ENCODE measurements around the gene CLEC2L.
A peak's percentile ranks its signal among the peaks of the same experiment; 100 is the strongest.

Gene CLEC2L

DNA sequence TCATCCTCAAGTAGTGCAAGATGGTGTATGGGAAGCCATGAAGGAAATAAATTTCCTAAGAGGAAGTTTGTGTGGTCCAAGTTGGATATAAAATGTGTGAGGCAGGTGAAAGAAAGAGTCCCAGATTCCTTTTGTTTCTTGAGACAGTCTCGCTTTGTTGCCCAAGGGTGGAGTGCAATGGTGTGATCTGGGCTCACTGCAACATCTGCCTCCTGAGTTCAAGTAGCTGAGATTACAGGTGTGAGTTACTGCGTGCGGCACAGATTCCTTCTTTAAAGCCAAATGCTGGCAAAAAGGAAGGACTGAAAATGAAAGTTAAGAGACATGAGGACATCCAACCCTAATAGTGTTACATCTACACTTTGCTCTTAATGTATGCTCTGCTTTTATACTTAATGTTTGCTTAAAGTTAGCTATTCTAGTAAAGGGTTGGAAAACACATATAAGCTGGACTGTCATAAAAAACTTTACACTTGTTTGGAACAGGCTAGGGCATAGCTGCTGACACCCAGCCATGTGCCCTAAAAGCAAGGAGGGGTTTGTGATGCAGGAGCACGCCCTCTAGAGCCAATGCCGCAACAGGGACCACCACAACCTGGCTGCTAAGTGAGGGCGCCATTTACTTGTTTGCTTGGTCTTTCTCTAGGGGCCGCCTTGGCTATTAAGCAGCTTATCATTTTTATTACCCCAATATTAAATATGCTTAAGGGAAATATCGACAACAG lies 34.5 kb downstream of the CLEC2L start:
- DNase-seq (ENCODE audit: low spot score) = no peak

DNA sequence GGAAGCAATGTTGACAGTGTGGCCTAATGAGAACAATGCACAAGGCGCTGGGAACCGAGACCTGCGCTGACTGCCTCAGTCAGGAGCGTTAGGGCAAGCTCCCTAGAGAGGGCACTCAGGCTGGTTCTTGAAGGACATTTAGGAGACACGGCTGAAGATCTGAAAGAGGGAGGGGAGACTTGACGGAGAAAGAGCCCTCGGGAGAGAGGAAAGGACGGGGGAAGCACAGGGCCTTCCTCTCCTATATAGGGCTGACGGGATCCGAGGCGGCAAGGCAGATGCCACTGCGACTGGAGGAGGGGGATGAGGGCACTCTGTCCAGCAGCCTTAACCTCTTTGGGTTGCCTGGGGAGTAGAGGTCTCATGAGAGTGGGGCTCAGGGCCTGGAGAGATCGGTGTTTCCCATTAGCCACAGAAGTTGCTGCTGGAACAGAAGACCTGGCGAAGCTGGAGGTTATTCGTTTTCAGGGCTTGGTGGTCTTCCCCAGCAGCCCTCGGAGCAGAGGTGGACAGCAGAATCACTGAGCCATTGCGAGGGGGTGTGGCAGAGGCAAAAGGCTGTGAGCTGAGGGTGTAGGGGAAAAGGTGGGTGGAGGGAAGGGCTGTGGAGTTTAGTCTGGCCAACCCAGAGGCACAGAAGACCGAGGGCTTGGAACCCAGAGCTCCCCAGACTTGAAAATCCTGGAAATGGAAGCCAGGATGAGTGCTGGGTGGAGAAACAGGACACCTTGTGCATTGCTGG lies 36.0 kb downstream of the CLEC2L start:
- DNase-seq (ENCODE audit: low spot score) = no peak

DNA sequence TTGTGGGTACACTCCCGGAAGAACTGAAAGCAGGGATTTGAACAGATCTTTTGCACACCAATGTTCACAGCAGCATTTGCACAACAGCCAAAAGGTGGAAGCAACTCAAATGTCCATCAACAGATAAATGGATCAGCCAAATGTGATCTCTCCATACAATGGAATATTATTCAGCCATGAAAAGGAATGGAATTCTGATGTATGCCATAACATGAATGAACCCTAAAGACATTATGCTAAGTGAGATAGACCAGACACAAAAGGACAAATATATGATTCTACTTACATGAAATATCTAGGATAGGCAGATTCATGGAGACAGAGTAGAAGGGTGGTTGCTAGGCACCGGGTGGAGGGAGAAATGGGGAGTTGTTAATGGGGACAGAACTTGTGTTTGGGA lies 36.7 kb downstream of the CLEC2L start:
- DNase-seq (ENCODE audit: low spot score) = no peak

DNA sequence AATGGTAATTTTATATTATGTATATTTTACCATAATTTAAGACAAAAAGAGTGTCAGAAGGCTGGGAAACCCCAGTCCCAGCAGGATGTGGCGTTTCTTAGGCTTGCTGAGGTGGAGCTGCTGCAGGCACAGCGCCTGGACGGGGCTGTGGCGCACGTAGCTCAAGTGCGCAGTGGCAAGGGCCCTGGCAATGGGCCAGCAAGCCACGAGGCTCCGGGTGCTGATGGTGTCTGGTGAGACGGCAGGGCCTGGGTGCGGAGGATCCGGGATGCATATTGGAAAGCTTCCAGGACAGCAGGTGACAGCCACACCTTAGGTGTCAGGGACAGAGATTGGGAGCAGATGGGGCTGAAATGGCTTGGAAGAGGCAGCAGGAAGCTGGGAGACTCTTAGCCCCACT lies 37.2 kb downstream of the CLEC2L start:
- DNase-seq (ENCODE audit: low spot score) = no peak

DNA sequence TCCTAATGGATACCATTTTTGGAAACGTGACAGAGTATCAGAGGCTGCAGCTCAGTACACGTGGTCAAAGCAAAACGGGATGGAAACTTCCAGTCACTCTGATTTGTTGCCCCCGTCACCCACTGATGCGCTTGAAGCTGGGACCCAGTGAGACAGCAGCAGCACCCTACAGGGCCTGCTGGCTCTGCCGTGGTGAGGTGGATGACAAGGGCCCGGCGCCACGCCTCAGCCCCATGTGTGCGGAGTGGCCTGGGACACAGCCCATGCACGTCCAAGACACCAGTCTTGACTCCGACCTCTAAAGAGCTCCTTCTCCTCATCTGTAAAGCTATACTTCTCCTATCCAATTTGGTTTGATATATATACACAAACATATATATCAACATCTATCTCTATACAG lies 39.0 kb downstream of the CLEC2L start:
- DNase-seq (ENCODE audit: low spot score) = no peak

DNA sequence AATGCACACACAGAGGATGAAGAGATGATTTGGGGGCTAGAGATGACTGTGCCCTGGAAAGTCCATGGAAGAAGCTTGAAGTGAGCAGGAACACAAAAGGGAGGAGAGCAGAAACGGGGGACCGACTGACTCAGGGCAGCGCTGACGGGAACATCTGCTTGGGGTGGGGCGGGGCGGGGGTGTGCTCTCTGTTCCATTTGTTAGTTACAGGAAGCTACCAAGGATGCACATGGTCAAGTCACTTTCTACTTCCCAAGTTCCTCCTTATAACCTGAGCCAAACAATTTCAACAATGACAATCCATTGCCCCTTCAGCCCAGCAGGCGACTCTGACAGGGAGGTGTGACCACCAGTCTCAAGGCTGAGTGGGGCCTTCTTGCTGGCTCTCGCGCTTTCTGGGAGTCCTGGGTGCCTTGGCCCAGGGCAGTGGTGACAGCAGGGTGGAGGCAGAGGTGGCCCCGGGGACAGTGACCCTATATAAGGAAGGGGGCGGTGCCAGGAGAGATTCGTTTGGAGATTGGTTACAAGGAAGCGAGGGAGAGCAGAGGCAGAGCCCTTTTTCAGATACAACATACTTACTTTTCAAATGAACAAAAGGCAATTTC lies 39.6 kb downstream of the CLEC2L start:
- DNase-seq (ENCODE audit: low spot score) = no peak

DNA sequence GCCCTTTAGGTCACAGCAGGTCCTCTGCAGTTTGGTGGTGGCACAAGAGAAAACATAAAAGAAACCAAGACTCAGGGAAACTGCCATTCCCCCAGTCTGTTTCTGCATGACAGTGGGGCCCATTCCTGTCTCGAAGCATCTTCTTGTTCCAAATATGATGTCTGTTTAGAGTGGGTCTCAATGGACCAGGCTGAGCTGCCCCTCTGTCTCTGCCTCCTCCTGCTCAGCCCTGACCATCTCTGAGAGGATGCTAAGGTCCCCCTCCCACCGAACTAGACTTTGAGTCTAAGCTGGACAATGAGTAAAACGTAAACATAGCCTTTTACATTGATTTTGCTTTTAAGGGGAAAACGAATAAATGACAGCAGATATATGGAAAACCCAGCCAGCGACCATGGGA lies 40.4 kb downstream of the CLEC2L start:
- no peak for DNase-seq (ENCODE audit: low spot score)

DNA sequence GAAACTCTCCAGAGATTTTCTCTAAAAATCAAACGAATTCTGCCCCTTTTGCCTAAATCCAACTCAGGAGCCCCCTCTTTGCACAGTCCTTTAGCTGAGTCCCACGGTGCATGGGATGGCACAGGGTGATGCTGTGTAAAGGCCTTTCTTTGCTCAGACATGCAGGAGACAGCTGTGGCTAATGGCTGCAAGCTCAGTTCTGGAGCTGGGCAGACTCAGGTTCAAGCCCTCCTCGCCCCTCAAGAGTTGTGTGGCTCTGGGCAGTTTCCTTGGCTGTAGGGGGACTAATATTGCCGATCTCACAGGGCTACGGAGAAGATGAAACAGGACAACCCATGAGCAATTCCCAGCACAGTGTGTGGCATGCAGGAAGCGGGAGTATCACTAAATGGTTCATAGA lies 42.6 kb downstream of the CLEC2L start:
- DNase-seq (ENCODE audit: low spot score) = no peak

DNA sequence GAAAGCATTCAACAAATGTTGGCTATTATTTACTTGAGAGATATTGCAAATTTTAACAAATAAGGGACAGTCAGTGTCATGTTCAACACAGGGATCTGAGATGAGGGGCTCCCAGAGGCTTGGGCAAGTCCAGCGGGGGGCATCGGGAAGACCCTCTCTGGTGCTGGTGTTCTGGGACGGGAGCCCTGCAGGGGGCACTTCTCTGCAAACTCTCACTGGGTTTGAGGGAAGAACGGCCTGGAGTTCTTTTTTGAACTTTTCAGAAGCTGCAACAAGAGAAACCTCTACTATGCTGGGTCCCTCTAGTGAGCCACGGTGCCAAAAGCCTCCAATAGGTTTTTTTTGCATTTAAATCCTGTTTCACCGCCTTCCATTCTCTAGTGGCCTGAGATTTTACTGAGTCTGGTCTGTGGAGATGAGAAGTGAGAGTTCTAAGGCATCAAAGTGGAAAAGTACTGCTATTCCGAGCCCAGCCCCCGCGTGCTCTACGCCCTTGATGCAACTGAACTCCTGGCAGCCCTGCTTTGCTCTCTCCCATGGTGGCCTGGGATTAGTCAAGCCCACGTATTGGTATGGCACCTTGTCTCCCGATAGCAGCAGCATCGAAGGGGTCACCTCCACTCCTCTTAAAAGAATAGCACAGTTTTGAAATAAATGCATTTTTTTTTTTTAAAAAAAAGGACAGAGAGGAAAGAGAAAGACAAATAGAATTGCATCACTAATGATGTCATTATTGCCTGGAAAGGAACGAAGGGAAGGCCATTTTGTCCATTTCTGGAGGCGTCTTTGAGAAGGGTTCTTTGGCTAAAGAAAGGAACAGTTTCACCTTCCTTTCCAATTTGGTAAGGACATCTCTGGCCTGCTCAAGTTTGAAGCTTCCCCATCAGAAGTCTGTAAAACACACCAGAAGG lies 43.5 kb downstream of the CLEC2L start:
- peak; percentile 54 for DNase-seq (ENCODE audit: low spot score)

DNA sequence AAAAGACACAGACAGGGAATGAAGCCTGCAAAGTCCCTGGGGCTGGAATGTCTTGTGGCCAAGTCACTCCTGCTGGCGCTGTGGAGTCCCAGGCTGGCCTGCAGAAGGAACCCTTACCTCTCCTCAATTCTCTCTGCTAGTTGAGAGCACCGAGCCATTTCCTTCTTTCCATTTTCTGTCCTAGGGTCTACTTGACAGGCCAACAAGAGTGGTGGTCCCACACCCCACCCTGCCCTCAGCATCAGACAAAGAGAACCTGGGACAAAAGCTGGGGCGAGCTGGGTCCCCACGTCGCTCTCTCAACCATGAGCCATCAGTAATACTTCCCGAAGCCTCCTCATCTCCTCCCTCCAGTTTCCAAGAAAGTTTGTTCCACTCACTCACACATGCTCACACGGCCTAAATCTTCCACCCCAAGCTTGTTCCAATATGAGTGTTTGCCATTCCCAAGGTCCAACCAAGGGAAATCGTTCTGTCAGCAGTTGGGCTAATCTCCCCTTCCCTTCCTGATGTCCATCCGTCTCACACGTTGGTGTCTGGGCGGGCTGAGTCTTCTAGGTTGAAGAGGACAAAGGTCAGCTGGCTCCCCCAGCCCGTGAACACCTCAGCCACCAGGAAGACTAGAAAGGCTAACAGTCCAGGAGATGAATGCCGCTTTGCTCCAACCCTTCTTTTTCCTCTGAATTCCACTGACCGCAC lies 44.3 kb downstream of the CLEC2L start:
- no peak for DNase-seq (ENCODE audit: low spot score)

DNA sequence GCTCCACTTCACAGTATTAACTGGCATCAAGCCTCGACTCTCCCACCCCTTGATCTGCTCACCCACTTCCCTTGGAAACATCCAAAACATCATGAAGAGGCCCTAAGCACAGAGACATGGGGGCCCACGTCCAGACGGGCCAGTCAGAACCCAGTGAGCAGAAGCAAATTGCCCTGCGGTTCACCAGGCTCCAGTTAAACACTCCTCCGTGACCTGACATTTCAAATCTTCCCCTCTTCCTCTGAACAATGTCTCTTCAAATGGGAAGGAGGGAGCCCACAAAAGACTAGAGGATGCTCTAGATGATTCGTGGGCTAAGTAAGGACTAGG lies 44.8 kb downstream of the CLEC2L start:
- no peak for DNase-seq (ENCODE audit: low spot score)

DNA sequence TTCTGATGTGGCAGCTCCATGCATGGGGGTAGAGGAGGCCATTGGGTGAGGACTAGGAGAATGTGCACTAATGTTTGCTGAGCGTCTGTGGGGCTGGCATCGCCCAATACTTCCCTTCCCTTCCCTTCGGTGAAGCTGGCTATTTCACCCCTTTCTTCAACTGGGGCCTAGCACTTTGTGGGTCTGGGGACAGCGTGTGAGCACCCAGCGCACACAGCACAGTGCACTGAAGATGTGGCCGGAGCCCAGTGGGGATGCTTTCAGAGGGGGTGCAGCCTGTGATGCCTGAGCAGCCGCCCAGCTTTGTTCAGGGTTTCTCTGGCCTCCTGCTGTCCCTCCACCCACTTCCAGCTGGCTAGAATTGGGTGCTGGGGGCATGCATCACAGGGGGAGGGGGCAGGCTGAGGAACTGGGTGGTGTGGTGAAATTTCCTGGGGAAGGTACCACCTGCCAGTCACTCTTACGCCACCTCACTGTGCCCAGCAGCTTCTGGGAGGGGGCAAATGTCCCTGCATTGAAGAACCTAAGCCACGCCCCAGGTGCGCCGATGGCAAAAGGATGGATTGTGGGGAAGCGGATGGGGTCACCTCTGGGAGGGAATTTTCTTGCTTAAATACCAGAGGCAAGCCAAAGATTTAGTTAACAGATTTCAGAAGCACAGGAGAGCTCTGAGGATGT lies 45.5 kb downstream of the CLEC2L start:
- no peak for DNase-seq (ENCODE audit: low spot score)

DNA sequence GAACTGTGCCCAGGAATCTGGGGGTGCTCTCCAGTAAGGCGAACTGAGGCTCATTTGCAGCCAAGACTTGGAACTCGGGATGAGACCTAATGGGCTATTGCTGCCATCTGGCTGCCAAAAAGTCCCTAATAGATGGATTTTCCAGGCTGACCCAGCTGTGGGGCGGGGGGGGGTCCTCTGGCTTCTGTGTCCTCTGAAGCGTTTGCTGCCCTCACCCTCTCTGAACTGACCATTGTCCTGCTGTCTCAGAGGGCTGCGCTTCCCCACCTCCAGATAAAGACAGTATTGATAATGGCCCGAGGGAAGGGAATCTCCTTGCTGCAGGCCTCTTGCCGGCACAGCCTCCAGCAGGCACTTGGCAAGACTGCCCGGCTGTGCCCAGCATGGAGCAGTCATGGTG lies 46.6 kb downstream of the CLEC2L start:
- DNase-seq (ENCODE audit: low spot score) = peak; percentile 46

DNA sequence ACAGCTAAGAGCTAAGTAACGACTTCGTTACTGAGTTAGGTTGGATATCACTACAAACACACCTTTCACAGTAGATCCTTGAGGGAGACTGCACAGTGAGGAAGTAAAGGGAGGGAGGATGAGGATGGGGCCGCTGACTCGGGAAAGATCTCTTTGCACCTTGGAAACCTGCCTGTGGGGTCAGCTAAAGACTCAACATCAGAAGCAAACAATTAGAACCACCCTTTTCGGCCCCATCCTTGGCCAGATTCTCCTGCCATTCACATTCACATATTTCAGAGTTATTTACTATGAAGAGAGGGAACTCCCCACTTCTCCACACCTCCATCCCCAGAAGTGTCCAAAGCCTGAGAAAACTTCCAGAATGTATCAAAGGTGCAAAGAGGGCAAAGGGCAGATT lies 47.1 kb downstream of the CLEC2L start:
- no peak for DNase-seq (ENCODE audit: low spot score)

DNA sequence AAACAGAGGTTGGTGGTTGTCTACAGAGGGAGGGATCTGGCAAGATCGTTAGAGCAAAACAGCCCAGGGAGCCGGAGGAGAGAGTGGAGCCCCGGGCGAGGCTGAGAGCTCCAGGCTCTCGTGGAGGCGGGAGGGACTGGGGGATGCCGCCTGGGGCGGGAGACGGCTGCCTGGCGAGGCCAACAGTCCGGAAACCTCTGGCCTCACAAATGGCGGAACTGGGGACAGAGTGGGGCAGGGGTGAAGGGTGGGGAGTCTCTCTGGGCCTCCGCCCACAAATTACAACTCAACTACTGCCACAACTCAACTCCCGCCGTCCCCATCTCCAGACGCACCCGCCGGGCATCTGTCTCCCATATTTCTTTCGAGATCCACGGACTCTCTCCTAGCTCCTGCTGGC lies 47.7 kb downstream of the CLEC2L start:
- DNase-seq (ENCODE audit: low spot score) = no peak

DNA sequence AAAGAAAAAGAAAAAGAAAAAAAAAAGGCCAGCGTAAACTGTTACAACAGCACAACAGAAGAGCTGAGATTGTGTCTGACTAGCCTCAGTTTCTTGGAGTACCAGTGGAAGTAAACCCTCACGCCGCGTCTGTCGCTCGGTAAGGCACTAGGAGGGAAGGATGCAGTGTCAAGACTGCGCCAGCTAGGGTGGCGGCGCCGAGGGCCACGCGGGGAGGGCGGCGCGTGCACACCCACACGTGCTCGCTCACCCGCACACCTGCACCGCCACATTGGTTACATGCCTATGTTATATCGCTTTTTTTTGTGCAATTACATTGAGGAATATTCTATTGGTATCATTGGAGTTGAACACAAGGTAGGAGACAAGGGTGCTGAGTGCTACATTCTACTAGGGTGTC lies 48.2 kb downstream of the CLEC2L start:
- no peak for DNase-seq (ENCODE audit: low spot score)

DNA sequence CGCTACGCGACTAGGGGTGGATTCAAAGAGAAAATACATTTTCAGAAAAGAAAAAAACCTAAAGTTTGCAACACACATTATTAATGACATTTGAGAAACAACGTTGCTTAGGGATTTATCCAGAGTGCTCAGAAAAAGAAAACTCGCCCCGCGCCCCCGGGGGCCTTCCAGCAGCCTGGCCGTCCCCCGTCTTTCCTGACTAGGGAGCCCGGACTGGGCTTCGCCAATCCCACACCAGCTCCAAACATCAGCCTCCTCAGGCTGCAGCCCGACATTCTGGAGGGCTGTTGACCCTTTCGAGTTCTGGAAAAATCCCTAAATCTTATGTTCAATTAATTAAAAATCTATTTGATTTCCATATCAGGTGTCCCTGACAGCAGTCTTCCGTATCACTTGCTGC lies 48.6 kb downstream of the CLEC2L start:
- no peak for DNase-seq (ENCODE audit: low spot score)

DNA sequence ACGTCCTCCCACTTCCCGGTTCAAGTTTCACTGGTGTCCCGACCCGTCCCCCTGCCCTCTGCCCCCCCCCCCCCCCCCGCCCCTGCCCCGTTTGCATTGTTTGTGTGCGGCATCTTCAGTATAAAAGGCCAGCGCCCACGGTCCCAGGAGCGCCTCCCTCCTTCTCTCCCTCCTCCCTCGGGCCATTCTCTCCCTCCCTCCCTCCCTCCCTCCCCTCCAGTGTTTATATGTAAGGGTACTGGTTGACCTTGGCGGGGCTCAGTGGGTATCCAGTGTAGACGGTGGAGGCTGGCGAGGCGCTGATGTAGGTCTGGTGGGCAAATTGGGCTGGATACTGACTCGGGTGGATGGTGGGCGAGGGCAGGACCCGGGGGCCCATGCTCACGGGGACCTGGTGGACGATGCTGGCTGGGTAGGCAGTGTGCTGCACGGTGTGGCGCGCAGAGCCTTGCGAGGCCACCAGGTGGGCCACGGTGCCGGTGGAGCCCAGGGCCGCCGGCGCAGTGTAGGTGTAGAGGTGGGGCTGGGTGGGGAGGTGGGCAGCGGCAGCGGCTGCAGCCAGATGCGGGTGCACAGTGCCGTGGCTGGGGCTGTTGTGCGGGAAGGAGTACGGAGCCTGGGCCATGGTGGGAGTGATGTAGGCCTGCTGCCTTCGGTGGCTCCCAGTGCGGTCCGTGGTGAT lies 49.4 kb downstream of the CLEC2L start:
- no peak for DNase-seq (ENCODE audit: low spot score)

DNA sequence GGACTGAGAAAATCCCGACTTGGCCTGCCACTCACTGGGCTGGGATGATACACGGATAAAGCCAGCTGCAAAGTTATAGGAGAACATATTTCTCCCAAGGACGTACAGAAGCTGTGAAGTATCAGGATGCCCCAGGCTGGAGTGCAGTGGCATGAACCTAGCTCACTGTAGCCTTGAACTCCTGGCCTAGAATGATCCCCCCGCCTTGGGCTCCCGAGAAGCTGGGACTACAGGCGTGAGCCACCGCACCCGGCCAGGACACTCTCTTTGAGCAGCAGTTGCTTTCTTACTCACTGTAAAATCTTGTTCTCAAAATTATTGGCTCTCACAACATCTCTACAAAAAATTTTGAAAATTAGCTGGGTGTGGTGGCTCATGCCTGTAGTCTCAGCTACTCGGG lies 50.4 kb downstream of the CLEC2L start:
- no peak for DNase-seq (ENCODE audit: low spot score)

DNA sequence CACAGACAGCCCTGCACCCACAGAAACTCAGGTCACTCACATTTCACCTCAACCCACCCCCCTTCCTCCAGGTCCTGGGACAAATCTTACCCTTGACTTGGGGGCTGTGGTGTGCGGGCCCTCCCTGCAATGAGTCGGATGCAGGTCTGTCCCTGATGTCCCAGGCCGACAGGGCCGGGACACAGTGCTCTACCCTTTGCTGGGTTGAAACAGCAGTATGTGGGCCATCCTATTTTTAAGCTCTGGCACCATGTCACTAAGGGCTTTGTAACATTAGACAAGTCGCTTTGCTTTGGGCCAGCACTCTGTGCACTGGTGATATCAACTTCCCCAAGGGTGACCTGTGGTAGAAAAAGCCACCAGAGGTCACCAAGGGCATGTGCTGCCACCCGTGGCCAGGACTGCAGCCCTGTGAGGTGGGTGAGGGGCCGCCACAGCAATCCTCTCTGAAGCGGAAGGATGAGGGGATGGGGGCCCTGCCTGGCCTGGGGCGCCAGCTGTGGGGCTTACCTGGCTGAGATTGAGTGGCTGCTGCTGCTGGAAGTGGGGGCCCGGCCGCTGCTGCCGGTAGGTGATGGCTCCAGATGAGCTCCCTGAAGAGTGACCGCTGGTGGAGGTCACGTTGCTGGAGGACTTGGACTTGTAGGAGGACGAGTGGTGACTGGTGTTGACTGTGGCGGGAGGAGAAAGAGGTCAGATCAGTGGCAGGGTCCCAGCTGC lies 51.3 kb downstream of the CLEC2L start:
- DNase-seq (ENCODE audit: low spot score) = no peak
